ENCODE measurements around the gene AP5M1.
"Not testable (repeated sequence)": the region's sequence is repeated elsewhere in the genome, so short reads cannot be mapped to it uniquely, and the experiment has no call there.

The AP5M1 gene

GRCh38 chr14:57246933-57247657 is 21.7 kb upstream of the AP5M1 start:
- DNase-seq: no peak
- H3K4me1 ChIP-seq (ENCODE audit: control insufficient read depth, insufficient read depth, low read length, poor library complexity, severe bottlenecking): no peaks in the 10 kb centered on the region
- no peak overlapping the region for H3K4me3 ChIP-seq (ENCODE audit: insufficient read depth, low read depth, low read length, poor library complexity, severe bottlenecking)
- no peaks in the 10 kb centered on the region for H3K27me3 ChIP-seq (replicated peaks; ENCODE audit: control insufficient read depth, insufficient read depth, low read length, poor library complexity, severe bottlenecking)
- no peak overlapping the region for H3K27ac ChIP-seq (ENCODE audit: insufficient read depth, low read length, poor library complexity, severe bottlenecking)
- peaks cover 2% of the 10 kb centered on the region for H3K36me3 ChIP-seq (ENCODE audit: control insufficient read depth, insufficient read depth, low read length)
- no peaks in the 10 kb centered on the region for H3K9me3 ChIP-seq (ENCODE audit: control insufficient read depth, low read length)

- Histone ChIP-seq H3K4me1 (ENCODE audit: control insufficient read depth, insufficient read depth, low read length, poor library complexity, severe bottlenecking) (no peaks in the 10 kb centered on the region), H3K4me3 (ENCODE audit: insufficient read depth, low read depth, low read length, poor library complexity, severe bottlenecking) (no peak overlapping the region), H3K27ac (ENCODE audit: insufficient read depth, low read length, poor library complexity, severe bottlenecking) (no peak overlapping the region), H3K9me3 (ENCODE audit: control insufficient read depth, low read length) (no peaks in the 10 kb centered on the region), H3K36me3 (ENCODE audit: control insufficient read depth, insufficient read depth, low read length) (no peaks in the 10 kb centered on the region), H3K27me3 (replicated peaks; ENCODE audit: control insufficient read depth, insufficient read depth, low read length, poor library complexity, severe bottlenecking) (no peaks in the 10 kb centered on the region)
- no peak for DNase-seq
Observed at GRCh38 chr14:57254884-57255283, 13.9 kb upstream of the AP5M1 start.

GRCh38 chr14:57258221-57258620 is 10.6 kb upstream of the AP5M1 start:
- not testable (repeated sequence) for H3K9me3 ChIP-seq (ENCODE audit: control insufficient read depth, low read length); H3K4me3 ChIP-seq (ENCODE audit: insufficient read depth, low read depth, low read length, poor library complexity, severe bottlenecking); DNase-seq; H3K36me3 ChIP-seq (ENCODE audit: control insufficient read depth, insufficient read depth, low read length); H3K27me3 ChIP-seq (replicated peaks; ENCODE audit: control insufficient read depth, insufficient read depth, low read length, poor library complexity, severe bottlenecking); H3K27ac ChIP-seq (ENCODE audit: insufficient read depth, low read length, poor library complexity, severe bottlenecking); H3K4me1 ChIP-seq (ENCODE audit: control insufficient read depth, insufficient read depth, low read length, poor library complexity, severe bottlenecking)

- H3K4me3 ChIP-seq (ENCODE audit: insufficient read depth, low read depth, low read length, poor library complexity, severe bottlenecking): no peak overlapping the region
- H3K9me3 ChIP-seq (ENCODE audit: control insufficient read depth, low read length): no peaks in the 10 kb centered on the region
- no peak for DNase-seq
- H3K36me3 ChIP-seq (ENCODE audit: control insufficient read depth, insufficient read depth, low read length): no peaks in the 10 kb centered on the region
- H3K27ac ChIP-seq (ENCODE audit: insufficient read depth, low read length, poor library complexity, severe bottlenecking): no peak overlapping the region
- H3K27me3 ChIP-seq (replicated peaks; ENCODE audit: control insufficient read depth, insufficient read depth, low read length, poor library complexity, severe bottlenecking): no peaks in the 10 kb centered on the region
- no peaks in the 10 kb centered on the region for H3K4me1 ChIP-seq (ENCODE audit: control insufficient read depth, insufficient read depth, low read length, poor library complexity, severe bottlenecking)
Observed at GRCh38 chr14:57259672-57260071, 9.1 kb upstream of the AP5M1 start.

- H3K4me3 ChIP-seq (ENCODE audit: insufficient read depth, low read depth, low read length, poor library complexity, severe bottlenecking): no peak overlapping the region
- H3K27ac ChIP-seq (ENCODE audit: insufficient read depth, low read length, poor library complexity, severe bottlenecking): no peak overlapping the region
- H3K36me3 ChIP-seq (ENCODE audit: control insufficient read depth, insufficient read depth, low read length): no peaks in the 10 kb centered on the region
- H3K4me1 ChIP-seq (ENCODE audit: control insufficient read depth, insufficient read depth, low read length, poor library complexity, severe bottlenecking): no peaks in the 10 kb centered on the region
- no peaks in the 10 kb centered on the region for H3K9me3 ChIP-seq (ENCODE audit: control insufficient read depth, low read length)
- H3K27me3 ChIP-seq (replicated peaks; ENCODE audit: control insufficient read depth, insufficient read depth, low read length, poor library complexity, severe bottlenecking): no peaks in the 10 kb centered on the region
- no peak for DNase-seq
Observed at GRCh38 chr14:57261604-57262003, 7.2 kb upstream of the AP5M1 start.

GRCh38 chr14:57262117-57262516 is 6.7 kb upstream of the AP5M1 start:
- Histone ChIP-seq H3K9me3 (ENCODE audit: control insufficient read depth, low read length) (no peaks in the 10 kb centered on the region), H3K36me3 (ENCODE audit: control insufficient read depth, insufficient read depth, low read length) (no peaks in the 10 kb centered on the region), H3K4me1 (ENCODE audit: control insufficient read depth, insufficient read depth, low read length, poor library complexity, severe bottlenecking) (no peaks in the 10 kb centered on the region), H3K4me3 (ENCODE audit: insufficient read depth, low read depth, low read length, poor library complexity, severe bottlenecking) (no peak overlapping the region), H3K27me3 (replicated peaks; ENCODE audit: control insufficient read depth, insufficient read depth, low read length, poor library complexity, severe bottlenecking) (no peaks in the 10 kb centered on the region), H3K27ac (ENCODE audit: insufficient read depth, low read length, poor library complexity, severe bottlenecking) (no peak overlapping the region)
- no peak for DNase-seq

GRCh38 chr14:57266065-57266464 is 2.7 kb upstream of the AP5M1 start:
- no peak for DNase-seq
- H3K27me3 ChIP-seq (replicated peaks; ENCODE audit: control insufficient read depth, insufficient read depth, low read length, poor library complexity, severe bottlenecking): no peaks in the 10 kb centered on the region
- no peak overlapping the region for H3K4me3 ChIP-seq (ENCODE audit: insufficient read depth, low read depth, low read length, poor library complexity, severe bottlenecking)
- no peak overlapping the region for H3K27ac ChIP-seq (ENCODE audit: insufficient read depth, low read length, poor library complexity, severe bottlenecking)
- no peaks in the 10 kb centered on the region for H3K36me3 ChIP-seq (ENCODE audit: control insufficient read depth, insufficient read depth, low read length)
- H3K4me1 ChIP-seq (ENCODE audit: control insufficient read depth, insufficient read depth, low read length, poor library complexity, severe bottlenecking): no peaks in the 10 kb centered on the region
- H3K9me3 ChIP-seq (ENCODE audit: control insufficient read depth, low read length): no peaks in the 10 kb centered on the region

DNA sequence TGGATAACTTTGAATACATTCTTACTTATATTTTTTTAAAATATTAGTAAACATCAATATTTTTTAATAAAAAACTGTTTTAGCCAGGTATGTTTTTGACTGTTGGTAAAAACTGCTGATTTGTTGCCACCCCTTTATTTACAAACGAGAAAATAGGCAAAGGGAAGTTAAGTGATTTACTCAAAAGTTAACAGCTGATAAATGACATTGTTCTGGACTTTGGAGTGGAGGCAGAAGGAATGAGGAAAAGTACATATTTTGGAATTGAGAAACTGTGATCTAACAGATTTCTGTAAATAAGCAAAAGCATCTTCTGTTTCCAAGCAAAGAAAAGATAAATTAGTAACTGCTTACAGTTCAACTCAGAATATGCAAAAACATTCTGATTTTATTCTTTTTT is 4.5 kb downstream of the AP5M1 start:
- no peak overlapping the region for H3K4me3 ChIP-seq (ENCODE audit: insufficient read depth, low read depth, low read length, poor library complexity, severe bottlenecking)
- peaks cover 14% of the 10 kb centered on the region for H3K36me3 ChIP-seq (ENCODE audit: control insufficient read depth, insufficient read depth, low read length)
- no peaks in the 10 kb centered on the region for H3K4me1 ChIP-seq (ENCODE audit: control insufficient read depth, insufficient read depth, low read length, poor library complexity, severe bottlenecking)
- H3K27ac ChIP-seq (ENCODE audit: insufficient read depth, low read length, poor library complexity, severe bottlenecking): no peak overlapping the region
- H3K9me3 ChIP-seq (ENCODE audit: control insufficient read depth, low read length): no peaks in the 10 kb centered on the region
- no peaks in the 10 kb centered on the region for H3K27me3 ChIP-seq (replicated peaks; ENCODE audit: control insufficient read depth, insufficient read depth, low read length, poor library complexity, severe bottlenecking)
- DNase-seq: no peak

DNA sequence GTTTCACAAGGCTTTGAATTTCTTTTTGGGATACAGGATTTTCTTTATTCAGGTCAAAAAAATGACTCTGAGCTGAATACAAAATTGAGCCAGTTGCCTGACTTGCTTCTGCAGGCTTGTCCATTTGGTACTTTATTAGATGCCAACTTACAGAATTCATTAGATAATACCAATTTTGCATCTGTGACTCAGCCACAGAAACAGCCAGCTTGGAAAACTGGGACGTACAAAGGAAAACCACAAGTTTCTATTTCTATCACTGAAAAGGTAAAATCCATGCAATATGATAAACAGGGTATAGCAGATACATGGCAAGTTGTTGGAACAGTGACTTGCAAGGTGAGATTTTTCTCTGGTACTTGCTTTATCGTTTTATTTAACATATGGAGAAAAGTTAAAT is 5.8 kb downstream of the AP5M1 start:
- Histone ChIP-seq H3K27ac (ENCODE audit: insufficient read depth, low read length, poor library complexity, severe bottlenecking) (no peak overlapping the region), H3K36me3 (ENCODE audit: control insufficient read depth, insufficient read depth, low read length) (peaks cover 17% of the 10 kb centered on the region), H3K9me3 (ENCODE audit: control insufficient read depth, low read length) (no peaks in the 10 kb centered on the region), H3K4me1 (ENCODE audit: control insufficient read depth, insufficient read depth, low read length, poor library complexity, severe bottlenecking) (no peaks in the 10 kb centered on the region), H3K27me3 (replicated peaks; ENCODE audit: control insufficient read depth, insufficient read depth, low read length, poor library complexity, severe bottlenecking) (no peaks in the 10 kb centered on the region), H3K4me3 (ENCODE audit: insufficient read depth, low read depth, low read length, poor library complexity, severe bottlenecking) (no peak overlapping the region)
- no peak for DNase-seq

DNA sequence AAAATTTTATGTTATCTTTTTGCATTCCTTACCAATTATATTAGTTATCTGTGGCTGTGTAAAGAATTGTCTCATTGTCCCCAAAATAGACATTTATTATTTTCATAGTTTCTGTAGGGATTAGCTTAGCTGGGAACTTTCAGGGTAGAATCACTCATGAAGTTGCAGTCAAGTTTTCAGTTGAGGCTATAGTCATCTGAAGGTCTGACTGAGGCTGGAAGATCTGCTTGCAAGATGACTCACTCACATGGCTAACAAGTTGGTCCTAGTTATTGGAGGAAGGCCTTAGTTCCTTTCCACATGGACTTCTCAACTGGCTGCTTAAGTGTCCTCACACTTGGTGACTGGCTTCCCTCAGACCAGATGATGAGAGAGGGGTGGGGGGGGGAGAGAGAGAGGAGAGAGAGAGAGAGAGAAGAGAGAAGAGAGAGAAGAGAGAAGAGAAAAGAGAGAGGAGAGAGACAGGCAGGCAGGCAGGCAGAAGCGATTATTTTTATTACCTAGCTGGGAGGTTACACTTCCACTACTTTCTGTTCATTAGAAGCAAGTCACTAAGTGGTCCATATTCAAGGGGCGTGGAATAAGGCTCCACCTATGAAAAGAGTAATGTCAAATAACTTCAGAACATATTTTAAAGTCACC is 6.4 kb downstream of the AP5M1 start:
- H3K36me3 ChIP-seq (ENCODE audit: control insufficient read depth, insufficient read depth, low read length): peaks cover 17% of the 10 kb centered on the region
- no peak overlapping the region for H3K4me3 ChIP-seq (ENCODE audit: insufficient read depth, low read depth, low read length, poor library complexity, severe bottlenecking)
- H3K27ac ChIP-seq (ENCODE audit: insufficient read depth, low read length, poor library complexity, severe bottlenecking): no peak overlapping the region
- H3K27me3 ChIP-seq (replicated peaks; ENCODE audit: control insufficient read depth, insufficient read depth, low read length, poor library complexity, severe bottlenecking): no peaks in the 10 kb centered on the region
- no peak for DNase-seq
- no peaks in the 10 kb centered on the region for H3K9me3 ChIP-seq (ENCODE audit: control insufficient read depth, low read length)
- no peaks in the 10 kb centered on the region for H3K4me1 ChIP-seq (ENCODE audit: control insufficient read depth, insufficient read depth, low read length, poor library complexity, severe bottlenecking)

All from effector memory CD4-positive, alpha-beta T cell (primary cell).